Adrenal gland (tissue), 12 donors: ENCODE measurements around the gene DLG2. TPM values are rescaled to one million over a fixed set of nuclear protein-coding genes. Genes with fewer than 3 reads are reported as not detected.
"Not testable (repeated sequence)": the region's sequence is repeated elsewhere in the genome, so short reads cannot be mapped to it uniquely, and the experiment has no call there.

Experiments
- DNase-seq, 7 donors: peaks; one replicate each; pipeline ENCODE4 v3.0.0-alpha.2; 2019 to 2020
- H3K27ac ChIP-seq, 5 donors: fragments of 200-600 bp; sonication (generic) in 4 of 5; 1 replicate in 3 of 5; 2 replicates in 2 of 5; pipeline versions ENCODE4 v1.5.1 to v1.8.0; 2016 to 2020; ENCODE audit warnings: mild to moderate bottlenecking in 1 of 5
- H3K27me3 ChIP-seq: fragments of 200-600 bp; 2 replicates; pipeline ENCODE4 v1.8.0; 2021
- H3K36me3 ChIP-seq, 2 donors: fragments of 200-600 bp; replicated peaks in 1 of 2; 1 replicate in 1 of 2; 2 replicates in 1 of 2; pipeline versions ENCODE4 v1.5.1 to v1.8.0; 2018 to 2022
- H3K4me1 ChIP-seq, 2 donors: fragments of 200-600 bp; replicated peaks in 1 of 2; 1 replicate in 1 of 2; 2 replicates in 1 of 2; pipeline versions ENCODE4 v1.5.1 to v1.8.0; 2018 to 2021
- H3K4me3 ChIP-seq, 4 donors: fragments of 200-600 bp; sonication (generic) in 3 of 4; one replicate each; pipeline ENCODE4 v1.5.1; 2016 to 2018
- H3K9me3 ChIP-seq, 3 donors: fragments of 200-600 bp; sonication (generic) in 1 of 3; replicated peaks in 1 of 3; 1 replicate in 2 of 3; 2 replicates in 1 of 3; pipeline versions ENCODE4 v1.5.1 to v1.8.0; 2016 to 2021
- CTCF ChIP-seq, 6 experiments: fragments of 450-650 bp in 4 of 6; fragments of 200-600 bp in 2 of 6; sonication (generic) in 1 of 6; IDR thresholded peaks; 1 replicate in 5 of 6; 2 replicates in 1 of 6; pipeline versions ENCODE4 v1.5.1 to v1.8.0; 2016 to 2021; ENCODE audit warnings: antibody characterized with exemption in 6 of 6, mild to moderate bottlenecking in 2 of 6, moderate library complexity in 1 of 6
- POLR2A ChIP-seq, 2 donors: fragments of 450-650 bp; IDR thresholded peaks; one replicate each; pipeline ENCODE4 v1.6.1; 2017; ENCODE audit warnings: antibody characterized with exemption in 2 of 2, mild to moderate bottlenecking in 2 of 2, moderate library complexity in 1 of 2
- WGBS, 4 donors: extraction: QIAGEN DNeasy Blood & Tissue Kit in 2 of 4; methylation state at CpG; one replicate each; pipeline versions ENCODE4 v1.1.5 to v1.1.7; 2013 to 2017; 5-methylcytosine and 5-hydroxymethylcytosine counted together
- intact Hi-C, 2 donors: fragments of 100-400 bp; cut with DNase I; formaldehyde crosslinking; loops; one replicate each; pipeline versions ENCODE4 v1.14.1 to v1.15.0; 2022 to 2023
- polyA plus RNA-seq, 3 donors: library from polyadenylated mRNA; stranded (reverse); fragments of 200-250 nt in 2 of 3; fragments of 350-450 nt in 1 of 3; fragmentation: Illumina TruSeq in 1 of 3; extraction: RNeasy Lipid Tissue Mini Kit (QIAGEN cat#74804) in 1 of 3; gene quantifications; one replicate each; pipeline ENCODE4 v1.2.3, GENCODE V29; 2013 to 2014
- total RNA-seq, 9 donors: library from RNA; depleted of rRNA in 4 of 9; stranded (reverse); fragments of >200 nt in 4 of 9; fragments of 120-200 nt in 1 of 9; fragmentation: NEBNext Ultra II Directional in 1 of 9; extraction: Animal tissue kit (Norgen Biotek cat#: 25700) in 1 of 9; gene quantifications; one replicate each; pipeline versions ENCODE4 v1.1.0 to v1.2.4, GENCODE V29; 2013 to 2023
- donor health status: healthy with polysubstance abuse.
- donor health status: Bipolar disorder and iron deficiency.
- donor health status: DM: yes; HTN: yes; CAD: no.
- donor health status: DM: no; HTN: no; CAD: no.
- donor health status: DM: no; HTN: no; CAD: no.
- donor health status: DM: yes; HTN: yes; CAD: no.

Gene DLG2
- total and polyA plus RNA-seq, 12 donors = 8.3 to 101 (median 37.5) TPM

- 46 to 64% (median 52%) methylated on average over 1 of the region's 1 CpG for WGBS, 4 donors
- TF ChIP-seq POLR2A (IDR thresholded peaks at IDR 0.05) (no peak), CTCF (IDR thresholded peaks at IDR 0.05) (no peak)
- H3K36me3 ChIP-seq = no peaks in the 10 kb centered on the region
- no peak overlapping the region for H3K27ac ChIP-seq
- no peaks in the 10 kb centered on the region for H3K27me3 ChIP-seq
- no peaks in the 10 kb centered on the region for H3K9me3 ChIP-seq
- H3K4me1 ChIP-seq = no peaks in the 10 kb centered on the region
- no peak for DNase-seq
- intact Hi-C loops = no loop called here
- H3K4me3 ChIP-seq = no peak overlapping the region
Measured at GRCh38 chr11:85238906-85239305, 388.2 kb downstream of the DLG2 start.

GRCh38 chr11:85238038-85238437 lies 389.1 kb downstream of the DLG2 start:
- intact Hi-C loops, H3K4me3 ChIP-seq, H3K36me3 ChIP-seq, H3K27me3 ChIP-seq, H3K9me3 ChIP-seq, H3K27ac ChIP-seq, H3K4me1 ChIP-seq, DNase-seq: not testable (repeated sequence)
- WGBS, 4 donors = 94 to 100% (median 95%) methylated on average over 2 of the region's 2 CpGs

- Histone ChIP-seq H3K9me3 (no peaks in the 10 kb centered on the region), H3K27ac (no peak overlapping the region), H3K27me3 (no peaks in the 10 kb centered on the region), H3K36me3 (no peaks in the 10 kb centered on the region), H3K4me1 (no peaks in the 10 kb centered on the region), H3K4me3 (no peak overlapping the region)
- no peak for DNase-seq
- intact Hi-C loops = no loop called here
- WGBS, 4 donors = 74 to 96% (median 82%) methylated on average over 2 of the region's 2 CpGs
- TF ChIP-seq CTCF (IDR thresholded peaks at IDR 0.05) (no peak), POLR2A (IDR thresholded peaks at IDR 0.05) (no peak)
Measured at GRCh38 chr11:85236211-85236610, 390.9 kb downstream of the DLG2 start.

- no peak overlapping the region for H3K27ac ChIP-seq
- H3K36me3 ChIP-seq = no peaks in the 10 kb centered on the region
- DNase-seq = no peak
- WGBS, 4 donors = 63 to 78% (median 68%) methylated on average over 2 of the region's 2 CpGs
- TF ChIP-seq POLR2A (IDR thresholded peaks at IDR 0.05) (no peak), CTCF (IDR thresholded peaks at IDR 0.05) (no peak)
- no peaks in the 10 kb centered on the region for H3K27me3 ChIP-seq
- no peaks in the 10 kb centered on the region for H3K9me3 ChIP-seq
- intact Hi-C loops = no loop called here
- no peak overlapping the region for H3K4me3 ChIP-seq
- H3K4me1 ChIP-seq = no peaks in the 10 kb centered on the region
Measured at GRCh38 chr11:85232559-85232958, 394.6 kb downstream of the DLG2 start.

- Histone ChIP-seq H3K36me3 (no peaks in the 10 kb centered on the region), H3K9me3 (no peaks in the 10 kb centered on the region), H3K4me1 (no peaks in the 10 kb centered on the region), H3K27me3 (no peaks in the 10 kb centered on the region), H3K4me3 (no peak overlapping the region), H3K27ac (no peak overlapping the region)
- no peak for DNase-seq
- TF ChIP-seq CTCF (IDR thresholded peaks at IDR 0.05) (no peak), POLR2A (IDR thresholded peaks at IDR 0.05) (no peak)
- intact Hi-C loops = no loop called here
- 54 to 61% (median 55%) methylated on average over 4 of the region's 4 CpGs for WGBS, 4 donors
Measured at GRCh38 chr11:85231588-85231987, 395.6 kb downstream of the DLG2 start.

- H3K27me3 ChIP-seq, intact Hi-C loops, DNase-seq, H3K9me3 ChIP-seq, H3K36me3 ChIP-seq, H3K27ac ChIP-seq, H3K4me1 ChIP-seq, H3K4me3 ChIP-seq: not testable (repeated sequence)
- 92 to 100% (median 98%) methylated on average over 1 of the region's 1 CpG for WGBS, 4 donors
Measured at GRCh38 chr11:85229723-85230122, 397.4 kb downstream of the DLG2 start.
